ENCODE measurements around the gene GABARAPL2.
A peak's percentile ranks its signal among the peaks of the same experiment; 100 is the strongest.
"Not testable (repeated sequence)": the region's sequence is repeated elsewhere in the genome, so short reads cannot be mapped to it uniquely, and the experiment has no call there.

GABARAPL2 gene

DNA sequence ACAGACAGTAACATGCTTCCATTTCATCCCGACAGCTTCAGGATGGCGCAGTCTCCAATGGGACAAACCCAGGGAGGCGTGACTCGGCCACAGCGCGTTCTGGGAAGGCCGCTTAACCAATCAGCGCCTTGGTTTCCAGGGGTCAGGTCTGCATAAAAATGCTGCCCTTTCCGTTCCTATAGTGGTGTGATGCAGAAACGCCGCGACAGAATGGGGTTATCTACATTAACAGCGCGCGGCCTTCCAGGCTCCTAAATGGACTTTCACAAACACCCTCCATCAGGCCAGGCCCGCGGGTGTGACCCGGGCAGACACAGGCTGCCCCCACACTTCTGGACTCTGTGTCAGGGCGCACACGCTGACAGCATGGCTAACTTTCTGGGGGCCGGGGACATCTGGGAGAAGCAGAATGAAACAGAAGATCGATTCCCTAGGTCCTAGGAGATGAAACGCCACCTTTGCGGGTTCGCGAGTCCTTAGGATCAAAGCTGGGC lies 10.9 kb upstream of the GABARAPL2 start:
- DNase-seq: peak; percentile 17

GRCh38 chr16:75555707-75556430 lies 10.3 kb upstream of the GABARAPL2 start, which contains the start of gene TMEM231:
TMEM231 (minus strand) TSS chr16:75556252; CDS start chr16:75556209, 43 bp downstream.
- no peak for DNase-seq

DNA sequence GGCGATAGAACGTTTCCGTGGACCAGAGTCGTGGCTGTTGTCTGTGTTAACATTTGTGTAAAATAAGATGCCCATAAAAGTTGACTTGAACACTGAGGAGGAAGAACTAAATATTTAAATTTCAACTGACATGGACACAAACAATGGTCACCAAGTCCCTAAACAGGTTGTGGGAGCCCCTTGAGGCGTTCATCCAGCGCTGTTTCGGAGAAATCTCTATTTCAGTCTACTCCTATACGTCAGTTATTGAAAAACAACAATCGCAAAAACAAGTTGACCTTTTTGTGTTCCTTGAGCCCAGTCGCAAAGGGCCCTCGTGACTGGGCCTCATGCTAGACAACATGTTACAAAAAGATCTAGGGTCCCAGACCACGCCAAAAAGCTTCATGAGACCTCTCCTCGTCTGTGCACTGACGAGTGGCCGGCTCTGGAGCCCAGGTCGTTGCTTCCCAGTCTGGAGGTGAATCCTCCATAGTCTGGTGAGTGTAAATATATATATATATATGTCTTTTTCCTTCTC lies 9.7 kb upstream of the GABARAPL2 start:
- DNase-seq: no peak

DNA sequence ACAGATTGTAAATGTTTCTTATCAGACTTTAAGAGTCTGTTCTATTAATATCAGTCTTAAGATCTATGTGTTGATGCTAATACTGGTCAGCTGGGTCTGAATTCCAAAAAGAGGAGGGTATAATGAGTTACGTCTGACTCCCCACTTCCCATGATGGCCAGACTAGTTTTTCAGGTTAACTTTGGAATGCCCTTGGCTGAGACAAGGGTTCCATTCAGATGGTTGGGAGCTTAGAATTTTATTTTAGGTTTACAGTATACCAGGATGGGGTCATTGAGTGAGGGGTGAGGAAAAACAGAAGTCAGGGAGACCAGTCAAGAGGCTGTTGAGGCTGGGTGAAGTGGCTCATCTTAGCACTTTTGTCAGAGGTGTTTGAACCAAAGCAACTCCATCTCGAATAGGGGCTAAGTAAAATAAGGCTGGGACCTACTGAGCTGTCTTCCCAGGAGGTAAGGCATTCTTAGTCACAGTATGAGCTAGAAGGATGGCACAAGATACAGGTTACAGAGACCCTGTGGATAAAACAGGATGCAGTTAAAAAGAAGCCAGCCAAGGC lies 7.3 kb upstream of the GABARAPL2 start:
- DNase-seq: no peak

DNA sequence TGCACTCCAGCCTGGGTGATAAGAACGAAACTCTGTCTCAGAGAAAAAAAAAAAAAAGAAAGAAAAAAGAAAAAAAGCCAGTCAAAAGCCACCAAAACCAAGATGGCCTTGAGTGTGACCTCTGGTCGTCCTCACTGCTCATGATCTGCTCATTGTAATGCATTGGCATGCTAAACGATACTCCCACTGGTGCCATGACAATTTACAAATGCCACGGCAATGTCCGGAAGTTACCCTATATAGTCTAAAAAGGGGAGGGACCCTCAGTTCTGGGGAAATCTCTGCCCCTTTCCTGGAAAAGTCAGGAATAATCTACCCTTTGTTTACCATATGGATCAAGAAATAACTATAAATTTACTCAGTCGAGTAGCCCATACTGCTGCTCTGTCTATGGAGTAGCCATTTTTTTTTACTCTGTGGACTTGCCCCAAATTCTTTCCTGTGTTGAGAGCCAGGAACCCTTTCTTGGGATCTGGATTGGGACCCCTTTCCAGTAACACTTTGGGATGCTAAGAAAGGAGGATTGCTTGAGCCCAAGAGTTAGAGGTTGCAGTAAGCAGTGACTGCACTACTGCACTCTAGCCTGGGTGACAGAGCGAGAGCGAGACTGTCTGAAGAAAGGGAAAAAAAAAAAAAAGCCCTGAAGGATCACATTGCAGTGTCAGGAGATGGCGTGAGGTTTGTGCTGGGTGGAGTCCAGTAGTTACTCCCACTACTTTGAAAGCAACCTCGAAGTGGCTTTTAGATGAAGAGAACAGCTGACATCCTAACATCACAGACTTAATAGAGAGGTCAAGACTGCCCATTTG lies 6.4 kb upstream of the GABARAPL2 start:
- DNase-seq: no peak

DNA sequence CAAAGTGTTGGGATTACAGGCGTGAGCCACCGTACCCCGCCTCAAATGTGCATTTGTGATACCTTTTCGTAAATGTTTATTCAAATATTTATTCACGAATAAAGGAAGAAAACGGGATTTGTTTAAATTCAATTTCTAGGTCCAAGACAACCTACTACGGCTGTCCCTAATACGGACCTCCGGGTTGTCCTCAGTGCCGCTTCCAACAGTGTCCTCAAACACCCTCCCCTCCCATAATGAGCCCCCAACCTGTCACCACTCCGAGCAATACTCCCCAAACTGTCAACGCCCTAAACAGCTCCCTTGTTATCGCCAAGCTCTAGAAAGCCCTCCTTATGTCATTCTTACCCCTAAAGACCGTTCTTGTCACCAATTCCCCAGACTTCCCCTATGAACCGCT lies 539 bp upstream of the GABARAPL2 start:
- DNase-seq: no peak

DNA sequence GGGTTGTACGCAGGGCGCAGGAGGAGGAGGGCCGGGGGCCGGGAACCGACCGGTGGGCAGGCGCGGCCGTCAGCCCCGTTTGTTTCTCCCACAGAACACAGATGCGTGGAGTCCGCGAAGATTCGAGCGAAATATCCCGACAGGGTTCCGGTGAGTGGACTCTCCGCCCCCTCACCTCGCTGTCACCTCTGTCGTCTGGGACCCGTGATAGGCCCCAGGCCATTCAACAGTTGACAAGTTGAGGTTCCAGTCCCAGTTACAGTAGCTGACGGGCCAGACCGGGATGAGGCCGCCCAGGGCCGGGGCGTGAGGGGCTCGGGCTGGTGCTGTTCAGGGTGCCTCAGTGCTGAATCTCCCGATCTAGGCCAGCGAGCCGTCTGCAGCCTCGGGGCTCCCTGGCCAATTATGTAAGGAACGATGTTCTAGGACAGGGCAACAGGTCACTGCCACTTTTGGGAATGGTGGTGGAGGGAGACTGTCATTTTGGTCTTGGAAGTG lies 628 bp downstream of the GABARAPL2 start:
- DNase-seq: no peak

DNA sequence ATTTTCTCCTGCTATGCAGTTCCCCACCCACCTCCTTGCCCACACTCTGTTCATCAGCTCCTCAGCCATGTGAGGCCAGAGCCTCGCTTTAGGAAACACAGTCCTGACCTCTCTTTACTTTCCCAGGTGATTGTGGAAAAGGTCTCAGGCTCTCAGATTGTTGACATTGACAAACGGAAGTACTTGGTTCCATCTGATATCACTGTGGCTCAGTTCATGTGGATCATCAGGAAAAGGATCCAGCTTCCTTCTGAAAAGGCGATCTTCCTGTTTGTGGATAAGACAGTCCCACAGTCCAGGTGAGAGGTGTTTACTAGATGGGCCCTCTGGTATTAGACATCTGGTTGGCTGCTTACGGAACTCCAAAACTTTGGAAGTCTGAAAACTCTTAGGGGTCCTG lies 1.7 kb downstream of the GABARAPL2 start:
- no peak for DNase-seq

DNA sequence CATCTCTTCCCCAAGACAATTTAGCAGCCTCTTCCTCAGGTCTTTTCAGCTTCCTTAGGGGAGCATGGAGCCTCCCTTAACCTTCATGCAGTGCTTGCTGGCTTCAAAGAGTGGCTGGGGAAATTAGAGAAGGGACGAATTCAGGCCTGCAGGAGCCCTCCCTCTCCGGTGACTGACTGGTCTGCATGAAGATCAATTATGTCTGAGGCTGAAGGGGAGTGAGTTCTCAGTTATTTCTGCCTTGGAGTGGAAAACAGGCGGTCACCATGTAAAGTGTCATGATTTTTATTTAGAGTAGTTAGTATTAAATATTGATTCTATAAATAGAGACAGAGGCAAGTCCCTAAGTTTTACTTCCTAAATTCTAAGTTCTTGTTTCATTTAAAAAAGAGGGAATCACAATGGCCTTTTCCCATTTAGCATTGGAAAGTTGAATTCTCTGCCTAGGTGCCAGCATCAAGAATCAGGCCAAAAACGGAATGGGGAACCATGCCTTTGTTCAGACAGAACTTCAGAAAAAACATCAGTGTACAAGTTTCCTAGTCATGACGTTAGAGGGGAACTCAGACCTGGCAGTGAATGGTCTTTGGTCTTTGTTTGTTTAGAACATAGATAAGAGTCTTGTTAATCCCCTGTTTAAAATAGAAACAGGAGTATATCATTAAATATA lies 4.4 kb downstream of the GABARAPL2 start:
- no peak for DNase-seq

DNA sequence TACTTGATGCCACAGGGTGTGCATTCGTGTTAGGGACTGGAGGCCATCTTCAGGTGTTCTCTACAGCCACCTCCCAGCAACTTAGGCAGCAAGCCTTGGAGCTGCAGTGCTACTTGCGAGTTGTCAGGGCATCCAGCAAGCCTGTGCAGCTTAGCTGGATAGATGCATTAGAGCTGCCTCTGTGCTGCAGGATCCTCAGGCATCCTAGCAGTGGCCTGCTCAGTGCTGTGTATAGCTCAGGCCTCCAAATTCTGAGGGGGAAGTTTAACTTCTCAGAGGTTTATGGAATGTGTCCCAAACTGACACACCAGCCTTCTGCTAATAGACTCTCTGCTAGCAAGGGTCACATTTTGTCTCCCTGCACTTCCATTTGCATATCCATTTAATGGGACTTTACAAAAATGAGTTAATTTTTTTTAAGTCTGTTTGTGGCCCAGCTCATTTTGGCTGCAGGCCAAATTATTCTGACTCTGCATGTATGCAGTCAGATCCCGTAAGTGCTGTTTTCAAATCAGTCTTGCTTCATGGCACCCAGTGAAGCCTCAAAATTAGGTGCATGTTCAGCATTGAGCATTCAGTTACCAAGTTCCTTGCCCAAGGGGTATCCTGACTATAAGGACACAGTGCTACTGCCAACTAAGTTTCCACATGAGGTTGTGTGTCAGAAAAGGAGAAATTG lies 6.8 kb downstream of the GABARAPL2 start:
- DNase-seq: no peak

DNA sequence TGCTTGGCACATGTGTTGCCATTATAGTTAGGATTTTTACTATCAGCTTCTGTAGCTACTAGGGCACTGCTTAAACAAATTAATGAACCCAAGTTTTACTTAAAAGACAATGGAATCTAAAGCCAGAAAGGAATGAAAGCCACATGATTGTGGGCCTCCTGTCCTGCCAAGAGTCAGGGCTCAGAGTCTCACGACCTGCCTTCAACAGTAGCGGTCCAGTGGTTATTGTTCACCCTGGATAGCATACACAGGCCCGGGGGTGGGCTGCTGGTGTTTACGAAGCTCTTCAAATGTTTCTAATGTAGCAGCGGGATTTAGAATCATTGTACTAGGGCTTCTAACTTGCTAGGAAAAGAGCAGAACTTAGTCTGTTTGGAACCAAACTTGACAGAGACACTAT lies 7.8 kb downstream of the GABARAPL2 start:
- no peak for DNase-seq

DNA sequence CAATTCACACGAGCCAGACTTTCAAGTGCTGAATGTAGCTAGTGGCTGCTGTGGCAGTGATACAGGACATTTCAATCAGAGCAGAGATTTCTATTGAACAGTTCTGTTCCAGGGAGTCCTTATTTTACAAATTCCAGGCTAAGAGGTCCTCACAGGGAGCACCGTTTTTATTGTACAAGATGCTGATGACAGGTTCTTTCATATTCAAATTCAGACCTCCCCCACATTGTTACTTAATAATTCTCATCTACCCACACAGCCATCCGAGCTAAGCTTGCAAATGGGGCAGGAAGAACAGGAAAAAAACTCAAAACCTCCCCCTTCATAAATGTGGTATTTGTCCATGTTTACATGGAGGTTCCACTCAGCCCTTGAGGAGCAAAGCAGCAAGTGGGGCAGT lies 9.8 kb downstream of the GABARAPL2 start:
- no peak for DNase-seq

DNA sequence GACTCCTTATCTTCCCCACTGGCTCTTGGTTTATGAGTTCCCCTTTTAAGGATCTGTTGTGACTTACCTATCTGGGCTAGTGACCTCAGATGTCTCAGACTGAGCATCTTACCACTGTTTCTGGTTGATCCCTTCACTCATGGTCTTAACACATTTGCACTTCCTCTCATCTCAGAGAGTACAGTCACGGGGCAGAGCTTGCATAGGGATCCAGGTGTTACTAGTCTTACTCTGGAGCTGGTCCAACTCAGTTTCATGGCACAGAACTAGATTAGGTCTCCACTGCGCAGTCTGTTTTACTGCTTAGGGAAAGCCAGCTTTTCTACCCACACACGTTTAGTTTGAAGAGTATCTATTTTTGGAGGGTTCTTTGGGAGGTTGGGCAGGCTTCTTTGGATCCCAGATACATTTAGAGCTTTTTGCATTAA lies 10.2 kb downstream of the GABARAPL2 start:
- DNase-seq: no peak

DNA sequence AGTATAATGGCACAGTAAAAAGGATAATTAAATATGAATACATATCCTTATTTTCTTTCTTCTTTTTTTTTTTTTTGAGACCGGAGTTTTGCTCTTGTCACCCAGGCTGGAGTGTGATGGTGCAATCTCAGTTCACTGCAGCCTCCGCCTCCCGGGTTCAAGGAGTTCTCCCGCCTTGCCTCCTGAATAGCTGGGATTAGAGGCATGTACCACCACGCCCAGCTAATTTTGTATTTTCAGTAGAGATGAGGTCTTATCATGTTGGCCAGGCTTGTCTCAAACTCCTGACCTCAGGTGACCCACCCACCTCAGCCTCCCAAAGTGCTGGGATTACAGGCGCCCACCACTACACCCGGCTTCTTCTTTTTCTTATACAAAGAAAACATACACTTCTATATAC lies 12.0 kb downstream of the GABARAPL2 start:
- no peak for DNase-seq

GRCh38 chr16:75578725-75579124 lies 12.5 kb downstream of the GABARAPL2 start:
- DNase-seq: no peak

DNA sequence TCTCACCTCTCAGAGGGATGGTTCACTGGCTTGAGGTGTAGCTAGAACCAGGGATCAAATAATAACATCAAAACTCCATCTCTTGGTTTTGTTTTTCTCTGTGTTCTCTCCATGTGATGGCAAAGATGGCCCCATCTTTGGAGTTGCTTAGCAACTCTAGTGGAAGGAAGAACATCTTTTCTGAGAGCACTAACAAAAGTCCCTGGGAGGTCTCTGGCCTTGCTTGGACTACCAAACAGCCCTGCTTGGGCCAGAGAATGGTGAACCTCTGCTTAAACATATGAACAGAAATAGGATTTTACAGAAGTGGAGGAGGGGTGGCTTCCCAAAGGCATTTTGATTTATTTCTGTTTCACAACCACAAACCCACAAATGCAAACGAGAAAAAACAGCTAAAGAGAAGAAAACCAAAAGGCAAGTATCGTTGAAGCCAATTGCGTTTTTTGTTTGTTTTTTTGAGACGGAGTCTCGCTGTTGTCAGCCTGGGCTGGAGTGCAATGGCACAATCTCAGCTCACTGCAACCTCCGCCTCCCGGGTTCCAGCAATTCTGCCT lies 13.2 kb downstream of the GABARAPL2 start:
- no peak for DNase-seq

DNA sequence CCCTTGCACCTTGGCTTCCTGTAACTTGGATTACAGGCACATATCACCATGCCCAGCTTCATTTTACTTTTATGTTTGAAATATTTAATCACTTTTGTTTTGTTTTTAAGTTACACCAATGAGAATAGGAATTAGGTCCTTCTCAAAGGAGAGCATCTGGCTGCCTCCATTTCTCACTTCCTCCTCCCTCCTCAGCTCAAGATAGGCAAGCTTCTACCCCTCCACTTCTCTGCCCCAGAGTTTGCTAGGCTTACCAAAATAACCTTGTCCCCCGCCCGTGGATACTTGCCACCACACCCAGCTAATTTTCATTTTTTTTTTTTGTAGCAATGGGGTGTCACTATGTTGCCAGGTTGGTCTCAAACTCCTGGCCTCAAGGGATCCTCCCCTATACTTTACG lies 17.9 kb downstream of the GABARAPL2 start:
- no peak for DNase-seq

DNA sequence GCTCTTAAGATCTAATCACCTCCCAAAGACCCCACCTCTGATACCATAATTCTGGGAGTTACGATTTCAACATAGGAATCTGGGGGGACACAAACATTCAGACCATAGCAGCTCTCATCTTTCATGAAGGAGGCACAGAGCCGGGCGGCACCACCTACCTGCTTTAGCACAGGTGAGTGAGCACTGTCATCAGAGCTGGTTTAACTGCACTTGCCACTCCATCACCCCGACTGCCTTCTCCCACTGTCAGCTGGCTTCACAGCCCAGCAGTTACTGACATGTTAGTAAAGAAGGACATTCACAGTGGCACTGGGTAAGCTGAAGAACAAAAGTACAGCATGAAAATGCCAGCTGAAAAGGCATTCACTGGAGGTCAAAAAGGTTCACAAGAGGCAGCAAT lies 22.5 kb downstream of the GABARAPL2 start:
- no peak for DNase-seq

DNA sequence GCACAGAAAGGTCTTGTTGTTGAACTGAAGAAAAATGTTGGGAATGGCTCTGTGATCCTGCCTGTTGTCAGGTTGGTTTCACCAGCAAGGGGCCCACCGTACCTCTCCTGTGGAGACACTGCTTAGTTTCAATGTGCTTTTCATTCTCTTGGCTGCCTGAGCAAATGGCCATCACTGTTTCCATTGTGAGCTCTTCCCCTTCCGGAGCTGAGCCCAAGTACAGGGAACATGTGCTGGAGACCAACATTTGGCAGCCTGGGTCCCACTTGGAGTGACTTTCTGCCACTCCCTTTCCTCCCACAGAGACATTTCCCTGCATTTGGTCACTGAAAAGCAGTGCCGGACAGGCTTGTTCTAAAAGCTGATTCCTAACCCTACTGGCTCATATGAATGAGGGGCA lies 23.1 kb downstream of the GABARAPL2 start:
- no peak for DNase-seq

GRCh38 chr16:75590920-75591843 lies 25.0 kb downstream of the GABARAPL2 start:
- no peak for DNase-seq

GRCh38 chr16:75591927-75592326 lies 25.7 kb downstream of the GABARAPL2 start:
- not testable (repeated sequence) for DNase-seq
